ENCODE data around the gene TSR2.
"Not testable (repeated sequence)": the region's sequence is repeated elsewhere in the genome, so short reads cannot be mapped to it uniquely, and the experiment has no call there.

Gene TSR2

DNA sequence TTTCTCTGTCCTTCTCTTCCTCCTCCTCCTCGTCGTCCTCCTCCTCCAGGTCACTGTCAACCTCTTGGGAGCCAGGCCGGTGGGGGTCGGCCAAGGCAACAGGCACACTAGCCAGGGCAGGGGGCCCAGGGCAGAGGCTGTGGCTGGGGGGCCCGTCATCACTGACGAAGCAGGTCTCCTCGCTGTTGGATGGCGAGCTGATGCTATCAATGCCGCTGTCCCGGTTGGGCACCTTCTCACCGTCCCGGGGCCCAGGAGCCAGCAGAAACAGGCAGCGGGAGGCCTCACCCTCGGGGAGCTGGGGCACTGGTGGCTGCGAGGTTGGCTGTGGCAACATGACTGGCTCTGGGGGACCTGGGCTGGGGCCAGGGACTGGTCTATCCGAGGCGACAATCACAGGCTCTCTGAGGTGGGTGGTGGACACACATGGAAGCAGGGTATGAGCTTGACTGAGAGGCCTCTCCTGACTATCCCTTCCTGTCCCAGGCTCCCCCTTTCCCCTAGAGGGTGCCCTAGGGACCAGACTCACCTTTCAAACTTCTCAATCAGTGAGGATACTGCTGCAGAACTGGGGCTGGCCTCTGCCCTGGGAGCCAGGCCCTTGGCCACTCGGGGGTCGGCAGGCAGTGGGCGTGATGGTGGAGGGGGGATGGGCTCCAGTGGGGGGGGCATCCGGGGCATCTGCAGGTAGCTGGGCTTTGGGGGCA, 30.0 kb downstream of the TSR2 start:
- H3K4me3 ChIP-seq (ENCODE audit: low read length) = no peak overlapping the region
- no peak for DNase-seq (ENCODE audit: low read depth)
- TF ChIP-seq, protein P1, sequence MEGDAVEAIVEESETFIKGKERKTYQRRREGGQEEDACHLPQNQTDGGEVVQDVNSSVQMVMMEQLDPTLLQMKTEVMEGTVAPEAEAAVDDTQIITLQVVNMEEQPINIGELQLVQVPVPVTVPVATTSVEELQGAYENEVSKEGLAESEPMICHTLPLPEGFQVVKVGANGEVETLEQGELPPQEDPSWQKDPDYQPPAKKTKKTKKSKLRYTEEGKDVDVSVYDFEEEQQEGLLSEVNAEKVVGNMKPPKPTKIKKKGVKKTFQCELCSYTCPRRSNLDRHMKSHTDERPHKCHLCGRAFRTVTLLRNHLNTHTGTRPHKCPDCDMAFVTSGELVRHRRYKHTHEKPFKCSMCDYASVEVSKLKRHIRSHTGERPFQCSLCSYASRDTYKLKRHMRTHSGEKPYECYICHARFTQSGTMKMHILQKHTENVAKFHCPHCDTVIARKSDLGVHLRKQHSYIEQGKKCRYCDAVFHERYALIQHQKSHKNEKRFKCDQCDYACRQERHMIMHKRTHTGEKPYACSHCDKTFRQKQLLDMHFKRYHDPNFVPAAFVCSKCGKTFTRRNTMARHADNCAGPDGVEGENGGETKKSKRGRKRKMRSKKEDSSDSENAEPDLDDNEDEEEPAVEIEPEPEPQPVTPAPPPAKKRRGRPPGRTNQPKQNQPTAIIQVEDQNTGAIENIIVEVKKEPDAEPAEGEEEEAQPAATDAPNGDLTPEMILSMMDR (IDR thresholded peaks at IDR 0.05; ENCODE audit: insufficient read depth, low read depth, low read length, missing control alignments) = no peak

DNA sequence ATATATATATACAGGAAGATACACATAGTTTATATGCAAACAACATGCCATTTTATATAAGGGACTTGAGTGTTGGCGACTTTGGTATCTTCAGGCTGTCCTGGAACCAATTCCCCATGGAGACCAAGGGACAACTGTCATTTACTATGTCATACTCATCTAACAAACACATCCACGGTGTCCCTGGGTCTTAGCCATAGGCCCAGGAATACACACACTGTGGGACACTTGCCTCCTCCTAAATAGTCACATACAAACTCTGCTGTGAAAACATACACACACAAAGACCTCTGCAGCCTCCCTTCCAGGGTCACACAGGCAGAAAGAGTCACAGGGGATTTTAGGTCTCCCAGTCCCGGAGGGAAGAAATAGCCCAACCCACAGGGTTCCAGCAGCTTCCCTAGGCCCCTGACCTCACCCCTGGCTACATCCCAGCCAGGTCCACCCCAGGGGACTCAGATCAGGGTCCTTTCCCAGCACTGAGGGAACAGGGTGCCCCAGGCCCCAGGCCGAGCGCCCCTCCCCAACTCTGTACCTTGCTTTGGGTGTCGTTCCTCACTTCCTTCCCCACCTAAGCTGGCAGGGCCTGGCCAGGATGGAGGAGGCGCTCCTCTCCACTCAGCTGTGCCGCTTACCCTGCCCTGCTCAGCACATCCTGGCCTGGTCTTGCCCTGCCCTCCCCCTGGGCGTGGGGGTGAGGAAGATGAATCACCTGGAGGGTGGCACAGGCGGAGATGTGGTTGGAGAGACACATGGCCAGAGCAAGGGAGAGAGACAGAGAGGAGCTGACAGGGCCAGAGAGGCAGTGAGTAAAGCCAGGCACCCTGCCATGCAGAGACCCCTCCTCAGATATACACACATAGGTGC, 34.0 kb downstream of the TSR2 start:
- no peak overlapping the region for H3K4me3 ChIP-seq (ENCODE audit: low read length)

DNA sequence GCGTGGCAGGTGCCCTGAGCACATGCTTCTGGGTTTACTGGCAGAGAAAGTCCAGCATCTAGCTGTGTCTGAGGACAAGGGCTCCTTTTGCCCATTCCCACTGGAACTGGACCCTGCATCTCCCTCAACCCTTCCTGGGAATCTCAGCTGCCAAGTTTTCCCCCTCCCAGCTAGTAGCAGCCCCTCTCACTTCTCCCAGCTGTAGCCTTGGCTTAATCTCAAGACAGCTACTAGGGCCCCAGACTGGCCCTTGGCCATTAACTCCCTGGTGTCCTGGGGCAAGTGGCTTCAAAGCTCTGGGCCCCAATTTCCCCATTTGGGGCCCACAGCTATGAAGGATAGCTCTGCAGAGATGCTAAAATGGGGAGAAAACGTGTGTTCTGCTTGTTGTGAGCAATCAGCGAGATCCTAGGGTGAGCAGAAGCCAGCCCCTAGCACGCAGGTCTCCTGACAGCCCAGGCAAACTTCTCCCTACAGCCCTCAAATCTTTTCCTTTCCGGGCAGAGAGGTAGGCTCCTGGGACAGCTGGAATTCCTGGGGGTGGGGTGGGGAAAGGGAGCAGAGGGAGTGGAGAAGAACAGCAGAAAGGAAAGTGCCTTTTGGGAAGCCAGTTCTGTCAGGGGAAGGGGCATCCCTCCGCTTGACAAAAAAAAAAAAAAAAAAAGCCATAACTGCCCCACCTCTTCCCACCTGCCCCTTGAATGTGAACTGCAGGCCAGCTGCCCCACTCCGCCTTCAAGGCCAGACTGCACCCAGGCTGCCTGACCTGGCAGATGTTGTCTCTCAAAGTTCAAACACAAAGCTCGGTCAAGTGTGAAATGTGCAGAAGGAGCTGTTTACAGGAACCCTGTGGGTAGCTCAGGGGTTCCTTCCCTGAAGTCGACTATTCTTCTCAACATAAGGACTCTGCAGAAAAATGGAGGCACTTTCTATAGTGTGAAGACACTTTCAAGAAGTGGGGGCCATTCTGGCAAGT, 39.2 kb downstream of the TSR2 start:
- TF ChIP-seq, protein P1 (IDR thresholded peaks at IDR 0.05; ENCODE audit: insufficient read depth, low read depth, low read length, missing control alignments) = no peak
- H3K4me3 ChIP-seq (ENCODE audit: low read length) = no peak overlapping the region
- no peak for DNase-seq (ENCODE audit: low read depth)

More for the DNA sequence above, 34.0 kb downstream of the TSR2 start:
- peak; percentile 79 for DNase-seq (ENCODE audit: low read depth)
- TF ChIP-seq, protein P1 (IDR thresholded peaks at IDR 0.05; ENCODE audit: insufficient read depth, low read depth, low read length, missing control alignments) = no peak

DNA sequence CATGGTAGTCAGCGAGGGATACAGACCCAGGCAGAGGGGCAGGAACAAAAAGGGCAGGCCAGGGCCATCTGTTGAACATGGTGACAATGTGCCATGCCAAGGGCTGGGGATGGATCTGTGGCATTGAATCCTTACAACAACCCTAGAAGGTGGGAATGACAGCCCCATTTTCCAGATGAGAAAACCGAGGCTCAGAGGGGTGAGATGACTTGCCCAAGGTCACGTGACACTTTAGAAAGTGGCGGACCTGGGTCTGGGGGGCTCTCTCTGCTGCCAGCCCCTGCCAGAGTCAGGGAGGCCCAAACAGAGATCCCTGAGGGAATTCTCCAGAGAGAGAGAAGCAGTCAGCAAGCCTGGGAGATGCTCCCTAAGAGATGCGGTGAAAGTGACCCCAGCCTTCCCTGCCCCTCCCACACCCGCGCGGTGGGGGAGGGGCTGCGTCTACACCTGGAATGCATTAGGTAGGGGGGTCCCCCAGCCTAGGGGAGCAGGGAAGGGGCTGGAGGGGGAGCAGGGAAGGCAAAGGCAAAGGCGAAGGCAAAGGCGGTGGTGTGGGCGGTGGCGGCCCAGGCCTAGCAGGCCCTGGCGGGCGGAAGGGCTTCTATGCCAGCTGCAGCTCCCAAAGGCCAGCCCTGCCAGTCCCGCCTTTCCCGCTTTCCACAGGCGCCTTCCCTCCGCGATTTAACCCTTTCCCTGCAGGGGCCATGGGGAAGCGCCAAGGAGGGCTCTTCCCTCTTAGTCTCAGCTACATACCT, 42.8 kb downstream of the TSR2 start:
- DNase-seq (ENCODE audit: low read depth) = no peak
- TF ChIP-seq, protein P1 (IDR thresholded peaks at IDR 0.05; ENCODE audit: insufficient read depth, low read depth, low read length, missing control alignments) = no peak
- H3K4me3 ChIP-seq (ENCODE audit: low read length) = no peak overlapping the region

DNA sequence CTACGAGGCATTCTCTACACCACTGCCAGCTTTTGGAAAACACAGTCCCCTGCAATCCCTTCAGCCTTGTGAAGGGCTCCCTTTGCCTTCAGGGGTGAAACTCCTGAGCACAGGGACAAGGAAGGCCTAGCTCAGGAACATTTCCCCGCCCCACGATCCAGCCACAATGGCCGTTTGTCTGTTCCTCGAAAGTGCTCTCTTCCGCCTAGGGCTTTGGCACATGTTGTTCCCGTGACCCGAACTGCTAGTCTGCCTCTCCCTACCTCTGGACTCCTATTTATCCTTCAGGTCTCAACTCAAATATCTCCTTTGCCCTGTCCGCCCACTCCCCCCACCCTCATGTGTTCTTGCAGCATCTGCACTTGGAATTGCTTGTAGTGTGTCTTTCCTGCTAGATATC, 43.7 kb downstream of the TSR2 start:
- no peak overlapping the region for H3K4me3 ChIP-seq (ENCODE audit: low read length)
- TF ChIP-seq, protein P1 (IDR thresholded peaks at IDR 0.05; ENCODE audit: insufficient read depth, low read depth, low read length, missing control alignments) = no peak
- no peak for DNase-seq (ENCODE audit: low read depth)

DNA sequence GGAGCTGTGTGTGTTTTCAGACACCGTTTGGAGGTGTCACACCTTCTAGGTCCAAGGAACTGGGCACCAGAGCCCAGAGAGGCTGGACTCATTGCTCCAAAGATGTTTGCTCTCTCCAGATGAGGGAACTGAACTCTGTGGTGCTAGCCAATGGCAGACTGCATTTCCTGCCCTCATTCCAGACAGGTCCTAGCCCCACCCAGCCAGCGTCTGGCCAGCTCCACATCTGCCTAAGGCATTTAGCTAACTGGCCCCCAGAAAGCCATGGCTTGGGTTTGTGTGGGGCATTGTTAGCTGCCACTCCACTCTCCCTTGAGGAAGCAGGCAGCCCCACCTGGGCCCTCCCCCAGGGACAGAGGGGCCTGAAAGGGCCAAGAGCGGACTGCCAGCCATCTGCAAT, 44.5 kb downstream of the TSR2 start:
- no peak overlapping the region for H3K4me3 ChIP-seq (ENCODE audit: low read length)
- no peak for DNase-seq (ENCODE audit: low read depth)
- TF ChIP-seq, protein P1 (IDR thresholded peaks at IDR 0.05; ENCODE audit: insufficient read depth, low read depth, low read length, missing control alignments) = no peak

DNA sequence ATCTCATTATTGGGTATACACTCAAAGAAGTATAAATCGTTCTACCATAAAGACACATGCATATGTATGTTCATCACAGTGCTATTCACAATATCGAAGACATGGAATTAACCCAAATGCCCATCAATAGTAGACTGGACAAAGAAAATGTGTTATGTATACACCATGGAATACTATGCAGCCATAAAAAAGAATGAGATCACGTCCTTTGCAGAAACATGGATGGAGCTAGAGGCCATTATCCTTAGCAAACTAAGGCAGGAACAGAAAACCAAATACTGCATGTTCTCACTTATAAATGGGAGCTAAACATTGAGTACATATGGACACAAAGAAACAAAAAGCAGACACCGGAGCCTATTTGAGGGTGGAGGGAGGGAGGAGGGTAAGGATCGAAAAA, 49.6 kb downstream of the TSR2 start:
- H3K4me3 ChIP-seq (ENCODE audit: low read length); DNase-seq (ENCODE audit: low read depth): not testable (repeated sequence)

Measured in epithelial cell of esophagus (primary cell).